Measurements from ENCODE around the gene ADAM19. TPM values are rescaled to one million over a fixed set of nuclear protein-coding genes. Genes with fewer than 3 reads are reported as not detected.

Gene ADAM19
- total and polyA plus RNA-seq, 2 of the 4 experiments (the other 2 are of a cell fraction): 35.5 to 49.2 TPM

- H3K9me1 ChIP-seq (ENCODE audit: insufficient read depth, low read length): peaks cover 46% of the 10 kb centered on the region
- H2BK20ac ChIP-seq (ENCODE audit: low read depth, low read length): peak overlapping the region; percentile 91
- peak overlapping the region; percentile 75 for H3K14ac ChIP-seq (replicated peaks; ENCODE audit: low read depth, low read length)
- H2AK9ac ChIP-seq (replicated peaks; ENCODE audit: low read depth, low read length, poor library complexity): no peak overlapping the region
- no peak overlapping the region for H3K56ac ChIP-seq (ENCODE audit: extremely low read depth, insufficient read depth, low read length)
- BruUV-seq (replicated peaks): no TSS peak
- DNase-seq (peak; percentile 67), ATAC-seq (ENCODE audit: low read depth) (no peak)
- intact Hi-C loops (cut with micrococcal nuclease) (loop anchor here (2.0 to 5.0 kb wide), 2 partner anchors 42 to 187 kb away; no protein-coding TSS in a partner anchor), dilution Hi-C loops (cut with HindIII; ENCODE audit: low sequenced_read_pairs, unreplicated experiment) (no loop called here), in situ Hi-C loops (cut with MboI; ENCODE audit: low sequenced_read_pairs) (loop anchor here (25.0 kb wide), 1 partner anchor 1628 kb away; no protein-coding TSS in a partner anchor)
- peaks cover 26 to 85% of the 10 kb centered on the region in 2 experiments for H3K79me1 ChIP-seq (ENCODE audit: low read depth in 1 of 2, low read length in 2 of 2)
- no peak overlapping the region for H3K4me3 ChIP-seq (ENCODE audit: insufficient read depth, low read depth, low read length)
- POLR2A ChIA-PET (ENCODE audit: unreplicated experiment): interaction anchor here (0.6 kb wide), 1 partner anchor 32 kb away, joined by 12 read pairs; no protein-coding TSS in a partner anchor
- H3K27ac ChIP-seq (ENCODE audit: insufficient read depth, low read length): peak overlapping the region; percentile 80; the same call in 1 of the 2 replicates
- no peak overlapping the region for H3K9ac ChIP-seq (ENCODE audit: low read depth, low read length)
- no CpG with 5 or more reads among the region's 2 CpGs for WGBS, 2 experiments (ENCODE audit: extremely low coverage in 2 of 2, insufficient read length in 1 of 2)
- CTCF ChIA-PET: no interaction called here
- no peak overlapping the region for H4K5ac ChIP-seq (ENCODE audit: low read depth, low read length)
- H2BK15ac ChIP-seq (ENCODE audit: low read depth, low read length): peak overlapping the region; percentile 69
- peak overlapping the region; percentile 95 for H3K18ac ChIP-seq (ENCODE audit: low read depth, low read length)
- peak overlapping the region; percentile 91 for H2BK120ac ChIP-seq (ENCODE audit: low read depth, low read length)
- no peaks in the 10 kb centered on the region for H3K9me3 ChIP-seq (ENCODE audit: control insufficient read depth, insufficient read depth, low read length)
- peak overlapping the region; percentile 81 for H3K23ac ChIP-seq (ENCODE audit: low read depth, low read length)
- peak overlapping the region; percentile 94 for H4K91ac ChIP-seq (ENCODE audit: insufficient read depth, low read depth, low read length)
- H3K4me1 ChIP-seq (ENCODE audit: control insufficient read depth, insufficient read depth, low read length): peaks cover 58% of the 10 kb centered on the region
- H4K20me1 ChIP-seq (ENCODE audit: insufficient read depth, low read length): peaks cover 29% of the 10 kb centered on the region; the same call in 1 of the 2 replicates
- H3K4me2 ChIP-seq (ENCODE audit: low read depth, low read length): peak overlapping the region; percentile 21; the same call in 1 of the 2 replicates
- H3K4ac ChIP-seq (ENCODE audit: low read depth, low read length): peak overlapping the region; percentile 90
- H2AK5ac ChIP-seq (ENCODE audit: low read depth, low read length): peak overlapping the region; percentile 80
- TF ChIP-seq, protein P1, sequence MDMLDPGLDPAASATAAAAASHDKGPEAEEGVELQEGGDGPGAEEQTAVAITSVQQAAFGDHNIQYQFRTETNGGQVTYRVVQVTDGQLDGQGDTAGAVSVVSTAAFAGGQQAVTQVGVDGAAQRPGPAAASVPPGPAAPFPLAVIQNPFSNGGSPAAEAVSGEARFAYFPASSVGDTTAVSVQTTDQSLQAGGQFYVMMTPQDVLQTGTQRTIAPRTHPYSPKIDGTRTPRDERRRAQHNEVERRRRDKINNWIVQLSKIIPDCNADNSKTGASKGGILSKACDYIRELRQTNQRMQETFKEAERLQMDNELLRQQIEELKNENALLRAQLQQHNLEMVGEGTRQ (IDR thresholded peaks at IDR 0.05; ENCODE audit: low read depth, low read length): no peak
- TF ChIP-seq CEBPB (IDR thresholded peaks at IDR 0.05; ENCODE audit: low read depth, low read length): peak; percentile 88
- peak; percentile 44 for TF ChIP-seq RCOR1 (IDR thresholded peaks at IDR 0.05; ENCODE audit: insufficient replicate concordance, low read length)
- no peak for TF ChIP-seq MAFK (IDR thresholded peaks at IDR 0.05; ENCODE audit: low read depth, low read length)
- peak; percentile 36; the same call in 1 of the 2 replicates for TF ChIP-seq MAZ (IDR thresholded peaks at IDR 0.05; ENCODE audit: borderline replicate concordance, low read depth, low read length)
- no peak overlapping the region for H2AFZ ChIP-seq (replicated peaks; ENCODE audit: low read length, poor library complexity)
- no peaks in the 10 kb centered on the region for H3K27me3 ChIP-seq (ENCODE audit: control insufficient read depth, insufficient read depth, low read length)
- peak overlapping the region; percentile 28 to 85; a peak in 3 of 4 replicates for H4K8ac ChIP-seq (ENCODE audit: low read depth in 2 of 2, low read length in 2 of 2)
- peak overlapping the region; percentile 95 for H2BK5ac ChIP-seq (ENCODE audit: low read depth, low read length, poor library complexity, severe bottlenecking)
- peaks cover 12% of the 10 kb centered on the region for H3K36me3 ChIP-seq (ENCODE audit: control insufficient read depth, insufficient read depth, low read length)
These were observed 16.3 kb downstream of the ADAM19 start for GRCh38 chr5:157559301-157559700.
